ENCODE measurements around the gene LINGO4.

DNA sequence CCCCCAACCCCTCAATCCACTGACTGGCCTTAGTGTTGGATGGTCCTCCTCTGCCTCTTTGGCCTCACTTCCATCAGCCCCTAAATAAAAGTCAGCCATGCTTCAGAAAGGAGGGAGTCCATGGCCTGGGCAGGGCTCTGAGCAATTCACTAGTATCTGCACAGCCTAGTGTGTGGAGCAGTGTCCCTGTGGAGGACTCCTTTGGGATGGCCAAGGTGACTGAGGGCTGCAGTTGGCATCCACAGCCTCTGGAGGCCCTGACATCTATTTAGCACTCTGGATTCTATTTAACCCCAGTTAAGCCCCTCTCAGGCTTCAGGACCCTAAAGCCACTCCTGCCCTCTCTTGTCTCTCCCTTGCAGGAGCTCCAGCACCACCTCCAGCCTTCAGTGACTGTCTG lies 44.7 kb upstream of the LINGO4 start:
- TF ChIP-seq YY1 (IDR thresholded peaks at IDR 0.05; ENCODE audit: insufficient read depth, insufficient read length) (no peak), ZNF274 (IDR thresholded peaks at IDR 0.05; ENCODE audit: low read depth, low read length) (no peak)

Measured in NT2/D1 (cell line).